CD14-positive monocyte (primary cell): ENCODE data around the gene RASA2. TPM values are rescaled to one million over a fixed set of nuclear protein-coding genes. Genes with fewer than 3 reads are reported as not detected.

Experiments used
- DNase-seq, 3 donors: peaks; one replicate each; pipeline ENCODE4 v3.0.0-alpha.2; 2011 to 2022
- H2AFZ ChIP-seq: 2 replicates; pipeline ENCODE4 v1.6.0; 2012; ENCODE audit warnings: mild to moderate bottlenecking, low read depth, low read length, inconsistent platforms; ENCODE audit not compliant: insufficient read depth, poor library complexity, severe bottlenecking
- H3K27ac ChIP-seq, 2 donors: 1 replicate in 1 of 2; 2 replicates in 1 of 2; pipeline ENCODE4 v1.5.1; 2012 to 2013; ENCODE audit warnings: low read length in 2 of 2, control low read depth in 1 of 2, inconsistent platforms in 1 of 2, low read depth in 1 of 2, mild to moderate bottlenecking in 1 of 2
- H3K27me3 ChIP-seq, 2 donors: one replicate each; pipeline versions ENCODE4 v1.6.0 to v1.6.1; 2011 to 2013; ENCODE audit warnings: low read length in 2 of 2; ENCODE audit not compliant: control insufficient read depth in 2 of 2, insufficient read depth in 2 of 2
- H3K36me3 ChIP-seq, 2 donors: replicated peaks in 1 of 2; 1 replicate in 1 of 2; 2 replicates in 1 of 2; pipeline versions ENCODE4 v1.5.1 to v1.6.1; 2012 to 2013; ENCODE audit warnings: low read length in 2 of 2, control low read depth in 1 of 2, inconsistent platforms in 1 of 2, mild to moderate bottlenecking in 1 of 2; ENCODE audit not compliant: insufficient read depth in 2 of 2, control insufficient read depth in 1 of 2
- H3K4me1 ChIP-seq, 2 donors: 1 replicate in 1 of 2; 2 replicates in 1 of 2; pipeline versions ENCODE4 v1.5.1 to v1.6.1; 2012 to 2013; ENCODE audit warnings: low read length in 2 of 2, control low read depth in 1 of 2, inconsistent platforms in 1 of 2, mild to moderate bottlenecking in 1 of 2, moderate library complexity in 1 of 2; ENCODE audit not compliant: insufficient read depth in 2 of 2, control insufficient read depth in 1 of 2
- H3K4me2 ChIP-seq: replicated peaks from 2 replicates; pipeline ENCODE3; 2012; ENCODE audit warnings: low read length, moderate library complexity, mild to moderate bottlenecking; ENCODE audit not compliant: poor library complexity, severe bottlenecking; ENCODE audit errors: extremely low read depth
- H3K4me3 ChIP-seq, 3 experiments: fragments of 200-600 bp in 1 of 3; sonication (generic) in 1 of 3; replicated peaks in 1 of 3; 1 replicate in 2 of 3; 2 replicates in 1 of 3; pipeline ENCODE4 v1.5.1; 2011 to 2013; ENCODE audit warnings: low read length in 3 of 3, mild to moderate bottlenecking in 3 of 3, control low read depth in 2 of 3, low read depth in 2 of 3, inconsistent platforms in 1 of 3, moderate library complexity in 1 of 3
- H3K79me2 ChIP-seq: 2 replicates; pipeline ENCODE4 v1.6.0; 2012; ENCODE audit warnings: mild to moderate bottlenecking, control low read depth, inconsistent platforms, low read length, moderate library complexity; ENCODE audit not compliant: insufficient read depth
- H3K9ac ChIP-seq: 2 replicates; pipeline ENCODE4 v1.6.0; 2017; ENCODE audit warnings: low read length, mild to moderate bottlenecking; ENCODE audit not compliant: insufficient read depth, poor library complexity, severe bottlenecking
- H3K9me3 ChIP-seq, 2 donors: replicated peaks in 1 of 2; 1 replicate in 1 of 2; 2 replicates in 1 of 2; pipeline versions ENCODE4 v1.5.1 to v1.6.1; 2012 to 2013; ENCODE audit warnings: low read length in 2 of 2, control low read depth in 1 of 2; ENCODE audit not compliant: control insufficient read depth in 1 of 2, insufficient read depth in 1 of 2
- H4K20me1 ChIP-seq: 2 replicates; pipeline ENCODE4 v1.6.0; 2012; ENCODE audit warnings: mild to moderate bottlenecking, low read length, control low read depth, moderate library complexity; ENCODE audit not compliant: insufficient read depth
- H3K27ac Mint-ChIP-seq, 7 donors: one replicate each; pipeline ENCODE4 v1.8.0; 2020; ENCODE audit warnings: mild to moderate bottlenecking in 7 of 7, mixed read lengths in 7 of 7, moderate library complexity in 6 of 7, inconsistent platforms in 2 of 7
- H3K27me3 Mint-ChIP-seq, 3 donors: one replicate each; pipeline ENCODE4 v1.8.0; 2021 to 2022; ENCODE audit warnings: low read depth in 3 of 3, mild to moderate bottlenecking in 3 of 3, mixed read lengths in 3 of 3, moderate library complexity in 3 of 3, inconsistent platforms in 1 of 3
- H3K36me3 Mint-ChIP-seq, 2 donors: one replicate each; pipeline ENCODE4 v1.8.0; 2020; ENCODE audit warnings: mixed read lengths in 2 of 2, inconsistent platforms in 1 of 2, mild to moderate bottlenecking in 1 of 2
- H3K4me1 Mint-ChIP-seq: one replicate; pipeline ENCODE4 v1.8.0; 2020; ENCODE audit warnings: mild to moderate bottlenecking, mixed read lengths
- H3K4me3 Mint-ChIP-seq, 2 donors: one replicate each; pipeline ENCODE4 v1.8.0; 2020; ENCODE audit warnings: mild to moderate bottlenecking in 2 of 2, mixed read lengths in 2 of 2, moderate library complexity in 1 of 2
- H3K9me3 Mint-ChIP-seq, 7 donors: one replicate each; pipeline ENCODE4 v1.8.0; 2020 to 2022; ENCODE audit warnings: mixed read lengths in 7 of 7, mild to moderate bottlenecking in 6 of 7, moderate library complexity in 6 of 7, inconsistent platforms in 2 of 7
- CTCF ChIP-seq: fragments of 200-600 bp; IDR thresholded peaks from one replicate; pipeline ENCODE4 v1.8.0; 2022; ENCODE audit warnings: antibody characterized with exemption, mild to moderate bottlenecking
- WGBS: methylation state at CpG from one replicate; pipeline ENCODE4 v1.1.5; 2013; ENCODE audit warnings: missing lambda C conversion rate; ENCODE audit not compliant: insufficient coverage; 5-methylcytosine and 5-hydroxymethylcytosine counted together
- intact Hi-C, 2 donors: fragments of 100-400 bp; cut with micrococcal nuclease; formaldehyde crosslinking; loops; one replicate each; pipeline versions ENCODE4 v1.15.0 to v1.15.1; 2023
- polyA plus RNA-seq, 3 donors: library from polyadenylated mRNA; depleted of rRNA in 1 of 3; unstranded in 2 of 3; stranded (reverse) in 1 of 3; fragments of 300-500 nt in 2 of 3; fragments of >200 nt in 1 of 3; fragmentation: Illumina TruSeq in 2 of 3; gene quantifications; 1 replicate in 2 of 3; 2 replicates in 1 of 3; pipeline ENCODE4 v1.2.3, GENCODE V29; 2012 to 2021

Gene RASA2
- polyA plus RNA-seq, 3 donors = 7.0 to 13.5 (median 8.8) TPM

- intact Hi-C loops = loop anchor here in 1 of 2 donors (10.0 kb wide), 1 partner anchor 247 kb away; the partner anchor contains the start of gene RNF7
These were observed 860 bp downstream of the RASA2 start for GRCh38 chr3:141487521-141488252.

GRCh38 chr3:141489203-141489602, 2.4 kb downstream of the RASA2 start:
- H3K4me2 ChIP-seq = peak overlapping the region; percentile 8
- no CpG with 5 or more reads among the region's 1 CpG for WGBS
- H3K9ac ChIP-seq = no peak overlapping the region
- H3K36me3 ChIP-seq = no peaks in the 10 kb centered on the region
- Mint-ChIP-seq H3K9me3 (no peaks in the 10 kb centered on the region), H3K27me3 (no peaks in the 10 kb centered on the region), H3K4me3 (peak overlapping the region in 1 of 2 donors; percentile 31), H3K27ac (peak overlapping the region in 2 of 7 donors; percentile 45 to 58), H3K4me1 (peaks cover 62% of the 10 kb centered on the region), H3K36me3 (peaks cover 10 to 18% of the 10 kb centered on the region in 2 donors)
- H2AFZ ChIP-seq = no peak overlapping the region
- H3K79me2 ChIP-seq = peaks cover 72% of the 10 kb centered on the region
- no peak overlapping the region for H3K4me3 ChIP-seq
- H3K9me3 ChIP-seq = no peaks in the 10 kb centered on the region
- H3K27ac ChIP-seq = no peak overlapping the region
- no peak for DNase-seq
- H4K20me1 ChIP-seq = peaks cover 61% of the 10 kb centered on the region
- no peak for TF ChIP-seq CTCF
- H3K27me3 ChIP-seq = no peaks in the 10 kb centered on the region
- H3K4me1 ChIP-seq = peaks cover 41 to 47% of the 10 kb centered on the region in 2 donors
- intact Hi-C loops = loop anchor here in 1 of 2 donors (10.0 kb wide), 1 partner anchor 246 kb away; the partner anchor contains the start of gene RNF7

More at GRCh38 chr3:141487521-141488252, 860 bp downstream of the RASA2 start:
- H3K9ac ChIP-seq = peak overlapping the region; percentile 94
- Mint-ChIP-seq H3K4me1 (peaks cover 69% of the 10 kb centered on the region), H3K36me3 (peaks cover 10 to 21% of the 10 kb centered on the region in 2 donors), H3K27ac (peak overlapping the region; percentile 62 to 91 (median 85)), H3K27me3 (peaks cover 0 to 2% (median 0%) of the 10 kb centered on the region in 3 donors), H3K4me3 (peak overlapping the region; percentile 83 to 91), H3K9me3 (no peaks in the 10 kb centered on the region)
- peak overlapping the region; percentile 58 to 82 for H3K27ac ChIP-seq
- no peaks in the 10 kb centered on the region for H3K36me3 ChIP-seq
- H3K4me2 ChIP-seq = peak overlapping the region; percentile 76
- peaks cover 57% of the 10 kb centered on the region for H3K79me2 ChIP-seq
- peak overlapping the region; percentile 49 to 83 (median 55) for H3K4me3 ChIP-seq
- no peaks in the 10 kb centered on the region for H3K9me3 ChIP-seq
- H4K20me1 ChIP-seq = peaks cover 47% of the 10 kb centered on the region
- peaks cover 55 to 62% of the 10 kb centered on the region in 2 donors for H3K4me1 ChIP-seq
- no peak for TF ChIP-seq CTCF
- DNase-seq = peak in 2 of 3 donors; percentile 34 to 49
- peak overlapping the region; percentile 75 for H2AFZ ChIP-seq
- no peaks in the 10 kb centered on the region for H3K27me3 ChIP-seq
- under 1% methylated on average over 52 of the region's 55 CpGs for WGBS
